Activated CD4-positive, alpha-beta T cell treated with anti-CD3 and anti-CD28 coated beads, Interleukin-2, amount 50 U/mL, for 48 hours (primary cell): ENCODE measurements around the gene AKAP13.
A peak's percentile ranks its signal among the peaks of the same experiment; 100 is the strongest.
"Not testable (repeated sequence)": the region's sequence is repeated elsewhere in the genome, so short reads cannot be mapped to it uniquely, and the experiment has no call there.

ENCODE experiments used
- DNase-seq, 2 experiments: peaks; one replicate each; pipeline ENCODE4 v3.0.0-alpha.2; 2020

AKAP13 gene

DNA sequence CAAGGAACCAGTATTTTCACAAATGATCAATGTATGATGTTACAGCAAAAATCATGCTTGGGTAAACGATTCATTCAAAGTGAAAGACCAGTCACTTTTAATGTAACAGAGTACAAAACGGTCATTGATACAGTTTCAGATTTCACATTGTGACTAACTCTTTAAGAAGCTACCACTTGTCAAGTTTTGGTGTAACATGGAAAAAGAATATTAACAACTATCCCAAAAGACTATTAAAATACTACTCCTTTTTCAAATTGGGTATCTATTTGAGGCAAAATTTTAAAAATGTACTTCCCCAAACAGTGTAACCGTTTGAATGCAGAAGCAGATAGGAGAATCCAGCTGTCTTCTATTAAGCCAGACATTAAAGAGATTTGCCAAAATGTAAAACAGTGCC, 31.7 kb downstream of the AKAP13 start:
- no peak for DNase-seq

DNA sequence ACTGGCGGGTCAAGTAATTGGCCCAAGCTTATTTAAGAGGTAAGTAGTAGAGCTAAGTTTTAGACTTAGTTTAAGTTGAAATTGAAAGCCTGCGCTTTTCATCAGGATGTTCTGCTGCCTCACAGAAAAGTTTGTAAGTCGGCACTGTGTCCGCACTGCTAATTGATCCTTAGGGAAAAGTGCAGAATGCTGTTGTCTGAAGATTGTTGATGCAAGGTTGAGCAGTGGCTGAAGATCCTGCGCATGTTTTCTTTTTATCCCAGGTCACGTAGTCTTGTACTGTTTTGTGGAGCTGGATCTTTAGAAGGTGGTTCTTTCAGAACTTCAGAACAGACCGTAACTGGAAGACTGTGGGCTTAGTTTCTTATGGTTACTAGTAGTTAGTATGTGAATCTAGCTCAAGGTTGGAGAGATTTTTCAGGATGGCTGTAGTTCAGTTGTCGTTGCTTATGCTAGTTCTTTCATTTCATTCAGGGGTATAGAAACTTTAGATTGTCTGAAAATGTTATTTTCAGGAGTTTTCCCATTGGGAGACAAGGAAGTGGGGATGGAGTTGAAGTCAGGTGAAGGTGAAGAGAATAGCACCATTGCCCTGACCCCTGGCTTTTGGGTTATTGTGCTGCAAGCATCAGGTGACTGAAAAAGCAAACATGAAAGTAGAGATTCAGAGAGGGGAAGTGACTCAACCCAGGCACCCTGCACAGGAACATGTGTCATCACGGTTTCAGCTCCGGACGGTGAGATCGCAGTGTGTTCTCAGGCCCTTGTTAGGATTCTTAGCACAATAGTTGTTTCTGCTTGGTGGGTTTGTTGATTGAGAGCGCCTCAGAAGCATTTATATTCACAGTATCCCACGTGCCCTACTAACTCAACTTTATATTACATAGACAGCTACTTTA, 32.8 kb downstream of the AKAP13 start:
- DNase-seq, result peak; percentile 71 to 78

DNA sequence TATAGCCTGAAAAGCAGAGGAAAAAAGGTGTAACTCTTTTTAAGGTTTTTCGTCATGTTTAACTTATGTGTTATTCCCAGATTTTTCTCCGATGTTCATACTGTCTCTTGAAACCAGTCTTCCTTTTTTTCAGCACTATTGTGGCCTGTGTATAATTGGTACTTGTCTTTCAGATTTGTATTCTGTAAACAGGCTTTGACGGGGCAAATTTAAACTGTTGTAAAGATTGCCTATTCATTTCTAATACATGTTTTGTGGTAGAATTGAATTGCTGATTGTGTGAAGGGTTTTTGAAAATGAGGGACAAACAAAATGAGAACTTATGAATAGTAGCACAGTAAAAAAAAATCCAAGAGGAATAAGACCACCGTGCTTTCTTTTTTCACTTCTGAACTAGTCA, 33.6 kb downstream of the AKAP13 start:
- DNase-seq, result no peak

DNA sequence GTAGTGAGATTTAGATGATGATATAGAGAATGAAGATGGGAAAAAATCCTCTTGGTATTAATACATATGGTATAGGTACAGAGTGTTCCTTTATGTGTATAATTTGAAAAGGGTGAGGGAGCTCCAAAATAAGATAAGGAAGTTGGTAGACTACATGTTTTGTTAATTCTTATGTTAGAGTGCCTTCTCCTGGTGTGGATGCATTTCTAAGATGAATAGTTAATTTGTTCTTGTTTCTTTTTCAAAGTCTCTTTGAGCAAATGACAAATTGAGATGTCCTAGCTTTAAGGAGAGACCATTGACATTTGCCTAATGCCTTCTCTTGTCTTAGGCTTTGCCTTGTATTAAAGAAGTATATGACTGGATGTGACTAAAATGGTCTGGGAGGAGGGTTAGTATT, 34.1 kb downstream of the AKAP13 start:
- no peak for DNase-seq

DNA sequence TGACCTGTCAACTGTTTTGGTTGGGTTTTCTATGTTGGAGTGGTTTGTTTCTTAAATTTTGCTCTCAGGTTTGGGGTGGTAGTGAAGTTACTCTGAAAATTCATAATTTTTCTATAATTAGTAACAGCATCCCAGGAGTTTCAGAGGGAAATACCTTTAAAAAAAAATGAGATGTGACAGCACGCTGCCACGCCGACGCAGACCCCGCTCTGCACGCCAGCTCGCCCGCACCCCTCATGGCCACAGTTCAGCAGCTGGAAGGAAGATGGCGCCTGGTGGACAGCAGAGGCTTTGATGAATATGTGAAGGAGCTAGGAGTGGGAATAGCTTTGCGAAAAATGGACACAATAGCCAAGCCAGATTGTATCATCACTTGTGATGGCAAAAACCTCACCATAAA, 34.6 kb downstream of the AKAP13 start:
- DNase-seq, result no peak

DNA sequence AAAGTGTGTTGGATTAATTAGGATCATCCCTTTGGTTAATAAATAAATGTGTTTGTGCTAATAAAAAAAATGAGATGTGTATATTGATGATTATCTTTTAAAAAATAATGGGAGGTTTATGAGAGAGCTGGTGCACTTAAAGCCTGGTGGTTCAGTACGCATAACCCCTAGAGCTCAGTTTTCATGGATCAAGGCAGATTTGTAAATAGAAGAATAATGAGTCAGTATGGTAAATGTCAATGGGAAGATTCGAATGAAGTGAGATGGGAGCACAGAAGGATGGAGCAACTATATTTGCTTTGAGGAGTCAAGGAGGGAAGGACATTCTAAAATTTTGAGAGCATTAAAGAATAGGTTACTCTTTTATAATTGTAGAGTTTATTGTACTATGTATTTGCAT, 35.4 kb downstream of the AKAP13 start:
- no peak for DNase-seq

DNA sequence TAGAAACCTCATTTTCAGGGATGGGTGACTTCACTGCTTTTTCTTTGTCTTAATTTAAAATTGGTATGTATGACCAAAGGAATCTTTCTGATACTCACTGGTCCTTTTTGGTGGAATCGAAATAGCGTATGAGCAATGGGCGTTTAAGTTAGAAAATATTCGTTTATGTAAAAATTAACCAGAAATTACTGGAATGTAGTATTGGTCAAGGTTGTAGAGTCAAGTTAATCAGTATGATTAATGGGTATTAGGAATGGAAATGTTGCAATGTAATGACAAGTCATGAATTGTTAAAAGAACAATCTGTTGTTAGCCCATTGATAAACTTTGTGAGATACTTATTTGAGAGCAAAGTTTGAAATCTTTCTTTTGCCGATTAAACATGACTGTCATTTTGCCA, 36.9 kb downstream of the AKAP13 start:
- no peak for DNase-seq

DNA sequence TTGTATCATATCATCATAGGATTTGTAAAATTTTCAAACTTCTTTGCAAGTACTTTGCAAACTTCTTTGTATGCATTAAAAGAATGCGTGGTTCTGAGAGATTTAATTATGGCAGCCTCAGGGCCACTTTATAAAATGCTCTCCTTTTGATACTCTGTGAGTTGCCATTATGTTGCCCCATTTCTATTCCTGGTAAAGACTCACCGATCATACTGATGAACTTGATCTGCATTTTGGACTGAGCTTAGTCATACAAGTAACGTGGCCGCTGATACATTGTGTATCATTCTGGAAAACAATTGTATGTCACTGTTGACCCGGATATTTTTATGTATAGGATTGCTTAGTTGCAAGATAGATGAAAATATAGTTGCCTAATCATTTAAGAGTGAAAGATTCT, 38.8 kb downstream of the AKAP13 start:
- no peak for DNase-seq

DNA sequence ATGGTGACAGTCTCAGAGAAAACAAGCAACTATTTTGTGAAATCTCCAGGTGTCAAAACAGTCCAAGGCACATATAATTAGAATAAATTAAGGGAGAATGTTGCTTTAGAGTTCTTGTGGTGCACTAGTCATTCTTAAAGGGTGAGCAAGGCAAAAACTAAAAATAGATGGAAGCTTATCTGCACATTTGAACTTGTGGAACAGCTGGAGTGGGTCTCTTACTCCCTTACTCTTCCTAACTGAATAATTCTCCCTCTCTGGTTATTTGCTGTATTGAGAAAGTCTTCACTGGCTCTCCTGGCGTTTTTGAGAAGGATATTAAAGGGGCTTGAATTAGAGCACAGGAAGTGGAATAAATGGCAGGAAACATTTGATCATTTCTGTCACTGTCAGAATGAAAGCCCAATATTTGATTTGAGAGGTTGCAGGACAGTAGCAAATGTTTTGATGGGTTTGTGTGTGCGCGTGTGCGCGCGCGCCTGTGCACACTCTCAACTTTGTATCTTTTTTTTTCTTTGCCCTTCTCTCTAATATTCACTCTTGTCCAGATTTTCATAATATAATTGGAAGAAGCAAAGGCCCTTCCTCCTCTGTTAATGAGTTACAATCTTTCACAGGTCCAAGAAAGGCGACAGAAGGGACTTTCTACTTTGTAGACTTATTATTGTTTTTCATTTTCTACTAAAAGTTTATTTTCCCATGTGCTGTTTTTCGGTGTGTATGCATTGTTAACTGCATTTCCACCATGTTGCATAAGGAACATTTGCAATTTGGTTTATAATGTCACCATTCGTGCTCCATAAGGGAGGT, 40.9 kb downstream of the AKAP13 start:
- no peak for DNase-seq

DNA sequence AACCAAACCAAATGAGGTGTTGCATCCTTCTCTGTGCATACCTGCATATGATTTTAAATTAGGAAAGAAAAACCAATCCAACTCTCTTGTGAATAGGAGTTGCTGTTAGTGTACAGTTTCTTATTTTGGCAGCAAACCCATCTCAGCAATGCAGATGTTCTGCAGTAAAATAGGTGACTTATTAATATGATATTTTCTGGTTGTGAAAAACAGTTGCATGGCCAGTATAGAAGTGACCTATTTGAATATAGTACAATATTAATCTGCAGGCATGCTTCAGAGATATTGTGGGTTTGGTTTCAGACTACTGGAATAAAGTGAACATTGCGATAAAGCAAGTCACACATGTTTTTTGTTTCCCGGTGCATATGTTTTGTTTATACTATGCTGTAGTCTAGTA, 42.2 kb downstream of the AKAP13 start:
- DNase-seq, result no peak

DNA sequence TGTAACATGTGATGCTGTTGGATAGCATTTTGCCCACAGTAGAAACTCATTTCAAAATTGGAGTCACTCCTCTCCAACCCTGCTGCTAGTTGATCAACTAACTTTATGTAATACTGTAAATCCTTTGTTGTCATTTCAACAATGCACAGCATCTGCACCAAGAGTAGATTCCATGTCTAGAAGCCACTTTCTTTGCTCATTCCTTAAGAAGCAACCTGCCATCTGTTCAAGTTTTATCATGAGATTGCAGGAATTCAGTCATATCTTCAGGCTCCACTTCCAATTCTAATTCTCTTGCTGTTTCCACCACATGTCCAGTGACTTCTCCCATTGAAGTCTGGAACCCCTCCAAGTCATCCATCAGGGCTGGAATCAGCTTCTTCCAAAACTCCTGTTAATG, 42.9 kb downstream of the AKAP13 start:
- no peak for DNase-seq

DNA sequence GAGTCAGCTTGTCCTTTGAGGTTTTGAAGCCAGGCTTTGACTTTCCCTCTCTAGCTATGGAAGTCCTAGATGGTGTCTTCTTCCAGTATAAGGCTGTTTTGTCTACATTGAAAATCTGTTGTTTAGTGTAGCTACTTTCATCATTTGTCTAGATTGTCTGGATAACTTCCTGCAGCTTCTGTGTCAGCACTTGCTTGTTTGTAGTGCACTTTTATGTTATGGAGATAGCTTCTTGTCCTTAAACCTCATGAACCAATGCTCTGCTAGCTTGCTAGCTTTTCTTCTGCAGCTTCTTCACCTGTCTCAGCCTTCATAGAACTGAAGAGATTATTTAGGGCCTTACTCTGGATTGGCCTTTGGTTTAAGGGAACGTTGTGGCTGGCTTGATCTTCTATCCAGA, 43.8 kb downstream of the AKAP13 start:
- no peak for DNase-seq

DNA sequence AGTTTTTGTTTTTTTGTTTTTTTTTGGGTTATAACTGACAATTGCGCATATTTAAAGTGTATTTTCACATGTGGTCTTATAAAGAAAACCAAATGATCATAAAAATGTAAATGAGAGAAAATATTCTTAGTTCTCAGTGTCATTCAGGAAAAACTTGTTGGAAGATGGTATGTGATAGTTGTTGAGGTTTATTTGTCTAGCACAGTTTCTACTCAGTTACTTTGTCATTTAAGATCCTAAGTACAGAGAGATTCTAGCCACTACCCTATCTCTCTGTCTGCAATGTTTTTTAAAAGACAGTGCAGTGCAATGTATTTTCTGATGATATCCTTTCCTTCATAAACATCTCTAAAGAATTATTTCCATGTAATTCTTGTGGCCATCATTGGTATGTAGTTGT, 46.1 kb downstream of the AKAP13 start:
- no peak for DNase-seq

DNA sequence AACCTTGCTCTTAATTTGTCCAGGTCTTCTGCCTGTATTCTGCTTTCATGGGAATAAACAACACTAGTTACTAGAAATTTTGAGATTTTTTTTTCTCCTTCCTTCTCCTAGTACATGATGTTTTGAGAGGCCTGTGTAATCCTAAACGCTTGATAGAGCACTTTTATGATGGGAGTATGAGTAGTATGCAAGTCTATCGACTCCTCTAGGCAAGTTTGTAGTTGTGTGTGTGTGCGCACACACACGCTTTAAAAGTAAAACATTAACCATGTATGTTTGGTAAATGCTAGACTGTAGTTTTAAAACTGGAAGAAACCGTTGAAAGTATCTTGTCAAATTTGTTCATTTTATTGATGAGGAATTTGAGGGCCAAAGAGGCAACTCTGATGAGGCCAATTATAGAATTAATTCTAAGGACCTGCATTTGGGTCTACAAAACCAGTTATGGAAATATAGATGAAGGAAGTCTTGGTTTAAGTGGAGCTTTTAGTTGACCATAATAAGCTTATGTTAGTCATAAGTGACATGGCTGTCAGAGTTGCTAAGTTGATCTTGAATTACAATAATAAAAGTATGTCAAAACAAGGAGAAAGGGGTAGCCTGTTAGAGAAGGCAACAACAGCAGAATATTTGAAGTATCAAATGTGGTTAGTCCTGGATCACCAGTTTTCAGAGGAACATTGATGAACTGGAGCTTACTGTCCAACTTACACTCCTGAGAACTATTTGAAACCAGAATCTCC, 47.1 kb downstream of the AKAP13 start:
- DNase-seq, result no peak

DNA sequence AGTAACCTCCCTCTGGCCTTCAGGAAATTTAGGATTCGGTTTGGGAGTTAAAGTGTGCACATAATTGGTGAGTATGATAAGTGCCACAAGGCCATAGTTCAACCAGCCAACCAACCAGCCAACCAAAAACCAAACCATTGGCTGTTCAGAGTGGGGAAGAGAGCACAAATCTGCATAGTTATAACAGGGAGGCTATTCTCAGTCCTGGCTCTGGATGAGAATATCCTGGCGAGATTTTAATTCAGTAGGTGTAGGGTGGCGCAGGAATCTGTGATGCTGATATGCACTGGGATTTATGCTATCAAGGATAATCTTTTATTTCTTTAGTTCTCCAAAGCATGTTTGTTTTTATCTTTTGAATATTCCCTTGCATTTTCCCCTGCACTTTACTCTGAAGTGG, 49.1 kb downstream of the AKAP13 start:
- DNase-seq, result no peak

DNA sequence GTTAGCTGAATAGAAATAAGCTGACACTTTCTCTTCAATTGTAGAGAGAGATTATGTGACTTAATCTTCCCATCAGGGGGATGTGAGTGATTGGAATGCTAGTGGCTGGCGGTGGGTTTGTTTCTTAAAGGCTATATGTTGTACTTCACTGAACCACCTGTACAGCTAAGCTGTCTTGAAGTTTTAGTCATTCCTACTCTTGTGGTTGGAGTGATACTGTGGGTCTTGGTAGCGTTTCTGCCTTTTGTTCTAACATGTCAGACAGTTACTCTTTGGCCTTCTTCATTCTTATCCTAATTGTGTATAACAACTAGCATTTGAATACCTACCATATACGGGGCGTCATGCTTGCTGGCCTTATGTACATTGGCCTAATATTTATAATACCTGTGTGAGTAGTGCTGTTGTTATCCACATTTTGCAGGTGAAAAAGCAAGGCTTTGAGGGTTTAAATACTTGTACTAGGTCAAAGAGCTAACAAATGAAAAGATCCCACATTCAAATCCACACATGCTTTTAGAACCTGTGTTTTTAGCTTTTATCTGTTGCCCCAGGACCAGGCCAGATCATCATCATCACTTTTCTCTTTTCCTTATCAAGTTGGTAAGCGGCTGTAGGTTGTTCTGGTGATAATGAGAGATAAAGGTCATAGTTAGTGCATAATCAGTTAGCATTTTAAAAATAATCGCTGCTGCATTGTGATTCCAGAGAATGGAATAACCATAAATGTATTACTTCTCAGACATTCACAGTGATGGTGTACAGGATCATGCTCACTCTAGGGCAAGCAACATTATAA, 50.2 kb downstream of the AKAP13 start:
- DNase-seq, result no peak

DNA sequence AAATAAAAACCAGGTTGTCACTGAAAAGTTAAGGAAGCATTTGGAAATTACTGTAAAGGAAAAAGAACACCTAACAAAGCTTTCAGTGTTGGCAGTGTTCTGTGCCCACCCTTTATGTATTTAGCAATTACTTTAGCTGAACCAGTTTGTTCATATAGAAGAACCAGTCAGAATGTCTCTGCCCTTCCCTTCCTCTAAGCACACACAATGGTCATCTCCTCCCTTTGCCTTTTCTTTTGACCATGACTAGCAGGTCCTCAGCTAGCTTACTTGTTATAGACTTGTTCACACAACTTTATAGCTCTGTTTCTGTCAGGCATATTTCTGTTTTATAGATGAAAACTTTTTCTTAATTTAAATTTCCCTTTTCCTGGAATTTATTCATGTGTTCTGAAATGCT, 59.6 kb downstream of the AKAP13 start:
- no peak for DNase-seq

DNA sequence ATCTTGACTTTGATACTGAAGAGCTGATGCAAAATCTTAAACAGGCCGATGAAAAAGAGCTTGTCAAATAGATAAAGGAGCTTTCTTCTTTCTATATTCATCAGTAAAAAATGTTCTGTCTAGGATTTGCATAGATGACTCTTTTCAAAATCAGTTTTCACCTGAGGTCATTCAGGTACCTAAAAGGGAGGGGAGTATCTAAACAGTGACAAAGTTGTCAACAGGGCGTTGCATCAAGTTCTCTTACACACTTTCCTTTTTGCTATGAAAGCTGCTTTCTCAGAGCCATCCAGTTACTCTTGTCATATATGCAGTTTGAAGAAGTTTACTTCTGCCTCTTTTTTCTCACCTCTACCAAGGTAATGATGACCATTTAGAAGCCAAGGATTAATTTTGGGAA, 60.0 kb downstream of the AKAP13 start:
- no peak for DNase-seq

DNA sequence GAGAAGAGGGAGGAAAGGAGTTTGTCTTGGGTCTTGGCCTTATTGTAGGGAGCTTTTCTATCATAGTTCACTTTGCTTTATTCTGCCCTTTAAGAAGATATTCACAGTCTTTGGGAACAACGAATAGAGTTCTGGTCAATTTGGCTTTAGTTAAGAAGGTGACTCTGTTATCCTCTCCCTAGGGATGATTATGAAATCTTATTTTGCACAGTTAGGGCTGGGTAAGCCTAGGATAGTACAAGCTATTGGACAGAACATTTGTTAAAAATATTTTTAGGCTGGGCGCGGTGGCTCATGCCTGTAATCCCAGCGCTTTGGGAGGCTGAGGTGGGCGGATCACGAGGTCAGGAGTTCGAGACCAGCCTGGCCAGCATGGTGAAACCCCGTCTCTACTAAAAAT, 61.5 kb downstream of the AKAP13 start:
- DNase-seq, result not testable (repeated sequence)

DNA sequence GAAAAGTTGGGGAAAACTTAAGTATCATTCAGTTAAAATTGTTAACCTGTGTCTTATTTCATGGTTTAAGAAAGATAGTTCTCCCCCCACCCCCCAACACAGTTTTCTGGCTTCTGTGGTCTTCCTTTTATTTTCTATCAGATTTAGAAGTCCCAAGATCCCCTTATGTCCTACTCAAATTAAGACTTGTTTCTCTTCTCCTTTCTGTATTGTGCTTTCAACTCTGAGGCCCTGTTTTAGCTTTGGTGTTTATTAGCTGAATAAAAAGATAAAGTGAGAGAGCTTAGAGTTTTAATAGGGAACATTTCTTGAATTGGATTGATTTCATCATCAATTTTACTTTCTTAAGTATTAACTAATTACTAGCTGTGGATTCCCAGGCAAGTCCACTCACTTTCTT, 62.6 kb downstream of the AKAP13 start:
- no peak for DNase-seq

DNA sequence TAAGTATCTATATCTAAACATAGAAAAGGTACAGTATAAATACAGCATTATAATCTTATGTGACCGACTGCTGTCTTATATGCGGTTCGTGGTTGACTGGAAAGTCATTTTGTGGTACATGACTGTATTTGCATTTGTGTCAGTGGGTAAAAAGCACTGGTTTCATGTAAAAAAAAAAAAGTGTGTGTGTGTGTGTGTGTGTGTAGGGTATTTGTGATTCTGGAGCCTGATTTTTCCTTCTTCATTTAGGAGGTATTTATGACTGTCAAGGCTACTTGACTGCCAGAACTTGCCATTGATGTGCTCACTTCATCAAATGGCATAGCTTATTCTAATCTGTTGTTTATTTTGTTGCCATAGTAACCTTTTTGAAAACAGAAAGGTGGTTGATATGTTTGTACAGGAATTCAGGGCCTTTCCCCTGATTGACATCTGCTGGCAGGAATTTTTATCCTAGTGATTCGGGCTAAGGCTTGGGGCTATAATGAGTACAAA, 63.2 kb downstream of the AKAP13 start:
- no peak for DNase-seq

DNA sequence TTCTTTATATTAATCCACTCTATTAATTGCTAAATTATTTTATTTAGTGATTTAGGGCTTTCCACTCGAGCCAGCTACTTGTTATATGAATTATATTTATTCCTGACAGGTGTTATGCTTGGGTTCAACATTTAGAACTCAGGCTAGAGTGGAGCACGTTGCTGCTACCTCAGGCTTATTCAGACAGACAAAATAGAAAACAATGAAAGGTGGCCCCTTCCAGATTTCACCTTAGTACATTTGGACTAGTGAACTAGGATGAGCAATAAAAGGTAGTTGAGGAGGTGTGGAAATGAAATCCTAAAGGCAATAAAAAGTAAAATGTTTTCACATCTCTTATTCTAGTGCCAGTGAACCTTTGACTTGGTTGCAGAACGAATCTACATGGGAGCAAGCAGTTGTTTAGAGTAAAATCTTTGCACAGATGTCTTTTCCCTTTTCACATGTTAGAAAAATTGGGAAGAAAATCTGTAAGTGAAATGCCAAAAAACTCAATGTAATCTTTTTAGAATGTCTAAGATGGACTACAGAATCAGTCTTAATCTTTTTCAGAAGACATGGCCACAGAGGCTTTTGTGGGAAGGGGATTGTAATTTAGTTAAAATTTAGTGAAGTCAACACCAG, 63.8 kb downstream of the AKAP13 start:
- no peak for DNase-seq
